ENCODE results near the gene SF1. TPM values are rescaled to one million over a fixed set of nuclear protein-coding genes. Genes with fewer than 3 reads are reported as not detected.

Gene SF1
- total and polyA plus RNA-seq, 9 of the 15 experiments (the other 6 are each of a cell fraction or from before 2014, with no cell fraction given), result 13.1 to 334 (median 111) TPM

DNA sequence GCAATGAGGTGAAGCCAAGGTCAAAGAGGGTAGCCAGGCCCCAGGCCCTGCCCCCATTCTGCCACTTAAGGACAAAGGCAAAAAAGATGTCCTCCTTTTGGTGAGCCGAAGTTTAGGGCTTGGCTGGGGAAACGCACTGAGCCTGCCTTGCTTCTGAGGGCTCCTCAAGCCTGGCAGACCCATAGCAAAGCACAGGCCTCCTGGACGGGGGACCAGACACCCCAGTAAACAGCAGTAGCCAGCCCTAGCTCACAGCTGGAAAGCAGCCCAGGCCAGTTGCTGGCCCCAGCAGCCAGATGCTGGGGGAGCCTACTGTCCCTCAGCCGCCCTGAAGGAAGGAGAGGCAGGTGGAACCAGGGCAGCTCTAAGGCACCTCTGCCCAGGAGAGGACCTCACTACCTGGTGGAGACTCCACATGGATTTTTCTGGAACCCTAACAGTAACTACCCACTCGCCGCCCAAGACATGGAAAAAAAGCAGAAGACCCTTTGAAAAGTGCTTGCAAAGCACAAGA, 14.8 kb downstream of the SF1 start:
- H3K9ac ChIP-seq (ENCODE audit: insufficient read depth in 1 of 2, low read depth in 2 of 2, low read length in 2 of 2), result peak overlapping the region in 1 of 2 experiments; percentile 66; a peak in 2 of 4 replicates
- ChIA-PET POLR2A (interaction anchor here (0.9 to 7.9 kb wide), 5 partner anchors 11 to 116 kb away, joined by 3 to 168 read pairs (median 5); partner anchors contain the start of gene SF1), CTCF (ENCODE audit: low intra/inter-chr PET ratio) (no interaction called here)
- no peak overlapping the region for H3K4me2 ChIP-seq (ENCODE audit: insufficient read depth, low read length)
- no peaks in the 10 kb centered on the region for H3K9me3 ChIP-seq (replicated peaks; ENCODE audit: control insufficient read depth, insufficient read depth, low read depth, low read length)
- H3K27ac ChIP-seq (ENCODE audit: extremely low read depth, low read depth, low read length), result peak overlapping the region; percentile 62; the same call in 2 of the 3 replicates
- peaks cover 10% of the 10 kb centered on the region for H3K9me1 ChIP-seq (ENCODE audit: control insufficient read depth, insufficient read depth, low read length)
- peaks cover 38% of the 10 kb centered on the region for H4K20me1 ChIP-seq (replicated peaks; ENCODE audit: control insufficient read depth, insufficient read depth, low read length)
- 94% methylated on average over 5 of the region's 6 CpGs for WGBS (ENCODE audit: insufficient coverage, low coverage, missing lambda C conversion rate)
- no peak overlapping the region for H2AFZ ChIP-seq (ENCODE audit: low read depth, low read length)
- H3K4me3 ChIP-seq, result no peak overlapping the region
- peak; percentile 2 for ATAC-seq
- H3K36me3 ChIP-seq (ENCODE audit: control insufficient read depth, insufficient read depth, low read length), result peaks cover 66% of the 10 kb centered on the region
- DNase-seq (ENCODE audit: extremely low read depth in 1 of 4, low spot score in 3 of 4), result peak in 1 of 4 experiments; percentile 4
- peaks cover 14% of the 10 kb centered on the region for H3K79me2 ChIP-seq (ENCODE audit: control insufficient read depth, insufficient read depth, low read length)
- peaks cover 16 to 65% of the 10 kb centered on the region in 2 experiments for H3K4me1 ChIP-seq (replicated peaks in 1 of 2; ENCODE audit: control insufficient read depth in 2 of 2, insufficient read depth in 2 of 2, low read length in 2 of 2)
- in situ Hi-C loops (cut with MboI), result no loop called here
- BruUV-seq (replicated peaks), result no TSS peak
- intact Hi-C loops (cut with micrococcal nuclease), result no loop called here
- FAIRE-seq, result no peak
- H3K27me3 ChIP-seq (ENCODE audit: control insufficient read depth in 2 of 2, insufficient read depth in 2 of 2, low read length in 2 of 2), result no peaks in the 10 kb centered on the region
- TF ChIP-seq POLR2G (IDR thresholded peaks at IDR 0.05; ENCODE audit: low read depth, low read length) (peak; percentile 69), SUPT5H (IDR thresholded peaks at IDR 0.05) (peak; percentile 40), DIDO1 (tag; IDR thresholded peaks at IDR 0.05; ENCODE audit: low read depth) (no peak), PHB (CRISPR knock-in tag; IDR thresholded peaks at IDR 0.05) (no peak), ZNF311 (CRISPR knock-in tag; IDR thresholded peaks at IDR 0.05) (no peak)
- TF ChIP-seq, protein P1, sequence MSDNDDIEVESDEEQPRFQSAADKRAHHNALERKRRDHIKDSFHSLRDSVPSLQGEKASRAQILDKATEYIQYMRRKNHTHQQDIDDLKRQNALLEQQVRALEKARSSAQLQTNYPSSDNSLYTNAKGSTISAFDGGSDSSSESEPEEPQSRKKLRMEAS (CRISPR knock-in tag; IDR thresholded peaks at IDR 0.05), result no peak
- TF ChIP-seq, protein P2, sequence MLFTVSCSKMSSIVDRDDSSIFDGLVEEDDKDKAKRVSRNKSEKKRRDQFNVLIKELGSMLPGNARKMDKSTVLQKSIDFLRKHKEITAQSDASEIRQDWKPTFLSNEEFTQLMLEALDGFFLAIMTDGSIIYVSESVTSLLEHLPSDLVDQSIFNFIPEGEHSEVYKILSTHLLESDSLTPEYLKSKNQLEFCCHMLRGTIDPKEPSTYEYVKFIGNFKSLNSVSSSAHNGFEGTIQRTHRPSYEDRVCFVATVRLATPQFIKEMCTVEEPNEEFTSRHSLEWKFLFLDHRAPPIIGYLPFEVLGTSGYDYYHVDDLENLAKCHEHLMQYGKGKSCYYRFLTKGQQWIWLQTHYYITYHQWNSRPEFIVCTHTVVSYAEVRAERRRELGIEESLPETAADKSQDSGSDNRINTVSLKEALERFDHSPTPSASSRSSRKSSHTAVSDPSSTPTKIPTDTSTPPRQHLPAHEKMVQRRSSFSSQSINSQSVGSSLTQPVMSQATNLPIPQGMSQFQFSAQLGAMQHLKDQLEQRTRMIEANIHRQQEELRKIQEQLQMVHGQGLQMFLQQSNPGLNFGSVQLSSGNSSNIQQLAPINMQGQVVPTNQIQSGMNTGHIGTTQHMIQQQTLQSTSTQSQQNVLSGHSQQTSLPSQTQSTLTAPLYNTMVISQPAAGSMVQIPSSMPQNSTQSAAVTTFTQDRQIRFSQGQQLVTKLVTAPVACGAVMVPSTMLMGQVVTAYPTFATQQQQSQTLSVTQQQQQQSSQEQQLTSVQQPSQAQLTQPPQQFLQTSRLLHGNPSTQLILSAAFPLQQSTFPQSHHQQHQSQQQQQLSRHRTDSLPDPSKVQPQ (CRISPR knock-in tag; IDR thresholded peaks at IDR 0.05; ENCODE audit: borderline replicate concordance), result no peak
- TF ChIP-seq, protein P3, sequence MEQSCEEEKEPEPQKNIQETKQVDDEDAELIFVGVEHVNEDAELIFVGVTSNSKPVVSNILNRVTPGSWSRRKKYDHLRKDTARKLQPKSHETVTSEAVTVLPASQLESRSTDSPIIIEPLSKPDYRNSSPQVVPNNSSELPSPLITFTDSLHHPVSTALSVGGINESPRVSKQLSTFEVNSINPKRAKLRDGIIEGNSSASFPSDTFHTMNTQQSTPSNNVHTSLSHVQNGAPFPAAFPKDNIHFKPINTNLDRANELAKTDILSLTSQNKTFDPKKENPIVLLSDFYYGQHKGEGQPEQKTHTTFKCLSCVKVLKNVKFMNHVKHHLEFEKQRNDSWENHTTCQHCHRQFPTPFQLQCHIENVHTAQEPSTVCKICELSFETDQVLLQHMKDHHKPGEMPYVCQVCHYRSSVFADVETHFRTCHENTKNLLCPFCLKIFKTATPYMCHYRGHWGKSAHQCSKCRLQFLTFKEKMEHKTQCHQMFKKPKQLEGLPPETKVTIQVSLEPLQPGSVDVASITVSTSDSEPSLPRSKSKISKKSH (CRISPR knock-in tag; IDR thresholded peaks at IDR 0.05), result no peak

Data from K562 (cell line).